SW 1271 (cell line): Measurements from ENCODE around the gene PDSS2.
"Not testable (repeated sequence)": the region's sequence is repeated elsewhere in the genome, so short reads cannot be mapped to it uniquely, and the experiment has no call there.

ENCODE experiments used
- DNase-seq, 2 experiments: peaks; one replicate each; lab custom pipeline; 2025; lab: John Stamatoyannopoulos, UW

The PDSS2 gene

DNA sequence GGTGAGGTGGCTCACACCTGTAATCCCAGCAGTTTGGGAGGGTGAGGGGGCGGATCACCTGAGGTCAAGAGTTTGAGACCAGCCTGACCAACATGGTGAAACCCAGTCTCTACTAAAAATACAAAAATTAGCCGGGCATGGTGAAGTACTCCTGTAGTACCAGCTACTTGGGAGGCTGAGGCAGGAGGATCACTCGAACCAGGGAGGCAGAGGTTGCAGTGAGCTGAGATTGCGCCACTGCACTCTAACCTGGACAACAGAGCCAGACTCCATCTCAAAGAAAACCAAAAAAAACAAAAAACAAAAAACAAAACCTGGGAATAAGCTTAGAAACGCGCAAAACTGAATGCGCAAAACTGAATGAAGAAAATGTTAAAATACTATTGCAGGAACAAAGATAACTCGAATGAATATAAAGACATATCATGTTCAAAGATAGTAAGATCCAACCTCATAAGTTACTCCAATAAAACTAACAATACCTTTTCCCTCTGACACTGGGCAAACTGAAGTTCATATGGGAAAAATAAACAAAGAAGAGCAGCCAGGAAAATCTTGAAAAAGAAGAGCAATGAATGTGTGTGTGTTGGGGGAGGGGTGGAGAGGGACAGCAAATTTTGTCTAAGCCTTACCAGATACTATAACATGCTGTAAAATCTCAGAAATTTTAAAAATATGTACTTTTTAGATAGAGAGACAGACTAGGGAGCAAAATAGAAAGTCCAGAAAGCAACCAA lies 243.0 kb downstream of the PDSS2 start:
- DNase-seq: no peak

DNA sequence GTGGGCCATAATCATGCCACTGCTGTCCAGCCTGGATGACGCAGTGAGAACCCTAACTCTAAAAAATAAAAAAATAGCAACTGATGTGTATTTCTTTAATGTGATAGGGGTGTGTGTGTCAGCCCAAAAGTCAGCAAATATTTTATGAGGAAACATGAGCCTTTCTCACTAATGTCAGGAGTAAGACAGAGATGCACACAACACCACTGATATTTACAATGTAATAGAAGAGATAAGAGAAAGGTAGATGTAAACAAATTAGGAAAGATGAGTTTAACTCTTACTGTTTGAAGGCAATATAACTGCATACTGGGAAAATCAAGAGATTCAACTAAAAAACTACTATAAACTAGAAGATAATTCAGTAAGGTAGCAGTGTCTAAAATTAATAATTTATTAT lies 244.0 kb downstream of the PDSS2 start:
- DNase-seq: no peak

DNA sequence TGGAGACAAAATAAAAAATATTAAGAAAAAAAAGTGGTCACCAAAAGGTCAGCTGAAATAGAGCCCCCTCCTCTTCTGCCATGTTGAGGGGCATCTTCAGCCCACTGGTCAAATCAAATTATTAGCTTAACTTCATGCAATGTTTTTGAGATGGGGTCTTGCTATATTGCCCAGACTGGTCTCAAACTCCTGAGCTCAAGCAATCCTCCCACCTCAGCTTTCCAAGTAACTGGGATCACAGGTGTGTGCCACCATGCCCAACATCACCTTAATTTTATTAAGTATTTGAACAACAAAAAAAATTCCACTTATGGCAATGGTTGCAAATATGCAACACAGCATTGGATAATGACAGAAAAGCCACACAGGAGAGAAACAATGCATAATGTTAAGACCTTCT lies 244.7 kb downstream of the PDSS2 start:
- DNase-seq: no peak

DNA sequence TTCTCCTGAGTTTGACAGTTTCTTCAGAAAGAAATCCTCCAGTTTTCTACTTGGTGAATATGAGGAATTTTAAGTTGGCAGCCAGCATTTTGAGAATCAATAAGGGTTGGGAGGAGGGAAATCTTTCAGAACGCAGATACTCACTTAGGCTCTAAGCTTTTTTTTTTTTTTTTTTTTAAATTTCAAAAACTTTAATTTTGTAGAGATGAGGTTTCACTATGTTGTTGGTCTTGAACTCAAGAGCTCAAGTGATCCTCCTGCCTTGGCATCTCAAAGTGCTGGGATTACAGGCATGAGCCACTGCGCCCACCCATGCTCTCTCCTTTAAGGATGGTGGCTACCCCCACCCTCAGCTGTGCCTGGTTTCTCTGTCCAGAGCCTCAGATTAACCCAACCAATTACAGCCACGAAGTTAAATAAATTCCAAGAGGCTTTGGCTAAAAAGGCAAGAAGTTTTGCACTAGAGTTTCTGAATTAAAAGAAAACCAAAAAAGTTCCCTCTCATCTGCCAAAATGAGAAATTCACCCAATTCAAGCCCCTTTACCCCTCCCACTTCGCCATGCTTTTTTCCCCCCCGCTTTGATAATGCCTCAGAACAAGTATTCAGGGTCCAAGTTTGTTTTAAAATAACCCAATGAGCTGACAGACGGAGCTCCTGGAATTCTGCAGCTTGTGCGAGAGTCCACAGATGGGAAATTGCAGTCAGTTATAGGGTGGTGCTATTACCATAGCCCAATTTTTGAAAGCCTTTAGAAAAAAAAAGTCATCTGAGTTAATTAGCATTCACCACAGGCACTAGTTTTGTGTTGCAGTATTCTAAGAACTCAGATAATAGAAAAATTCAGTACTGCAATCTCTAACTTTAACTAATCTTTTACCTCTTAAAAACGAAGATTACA lies 249.7 kb downstream of the PDSS2 start:
- no peak for DNase-seq

DNA sequence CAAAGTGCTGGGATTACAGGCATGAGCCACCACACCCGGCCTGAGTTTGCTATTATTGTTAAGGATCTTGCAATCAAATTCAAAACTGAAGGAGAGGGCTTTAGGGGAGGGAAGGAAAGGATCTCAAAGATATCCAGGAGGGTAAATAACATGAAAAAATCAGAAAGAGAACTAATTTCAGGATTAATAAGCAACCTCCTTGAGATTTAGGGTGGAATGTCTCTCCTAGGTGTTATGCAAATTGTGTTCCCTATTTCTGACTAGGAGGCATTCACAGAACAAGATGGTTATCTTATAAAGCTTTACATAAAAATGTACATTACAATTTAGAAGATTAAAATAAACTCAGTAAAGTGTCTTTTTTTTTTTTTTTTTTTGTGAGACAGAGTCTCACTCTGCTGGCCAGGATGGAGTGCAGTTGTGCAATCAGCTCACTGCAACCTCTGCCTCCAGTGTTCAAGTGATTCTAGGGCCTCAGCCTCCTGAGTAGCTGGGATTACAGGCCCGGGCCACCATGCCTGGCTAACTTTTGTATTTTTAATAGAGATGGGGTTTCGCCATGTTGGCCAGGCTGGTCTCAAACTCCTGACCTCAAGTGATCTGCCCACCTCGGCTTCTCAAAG lies 252.0 kb downstream of the PDSS2 start:
- DNase-seq: no peak

DNA sequence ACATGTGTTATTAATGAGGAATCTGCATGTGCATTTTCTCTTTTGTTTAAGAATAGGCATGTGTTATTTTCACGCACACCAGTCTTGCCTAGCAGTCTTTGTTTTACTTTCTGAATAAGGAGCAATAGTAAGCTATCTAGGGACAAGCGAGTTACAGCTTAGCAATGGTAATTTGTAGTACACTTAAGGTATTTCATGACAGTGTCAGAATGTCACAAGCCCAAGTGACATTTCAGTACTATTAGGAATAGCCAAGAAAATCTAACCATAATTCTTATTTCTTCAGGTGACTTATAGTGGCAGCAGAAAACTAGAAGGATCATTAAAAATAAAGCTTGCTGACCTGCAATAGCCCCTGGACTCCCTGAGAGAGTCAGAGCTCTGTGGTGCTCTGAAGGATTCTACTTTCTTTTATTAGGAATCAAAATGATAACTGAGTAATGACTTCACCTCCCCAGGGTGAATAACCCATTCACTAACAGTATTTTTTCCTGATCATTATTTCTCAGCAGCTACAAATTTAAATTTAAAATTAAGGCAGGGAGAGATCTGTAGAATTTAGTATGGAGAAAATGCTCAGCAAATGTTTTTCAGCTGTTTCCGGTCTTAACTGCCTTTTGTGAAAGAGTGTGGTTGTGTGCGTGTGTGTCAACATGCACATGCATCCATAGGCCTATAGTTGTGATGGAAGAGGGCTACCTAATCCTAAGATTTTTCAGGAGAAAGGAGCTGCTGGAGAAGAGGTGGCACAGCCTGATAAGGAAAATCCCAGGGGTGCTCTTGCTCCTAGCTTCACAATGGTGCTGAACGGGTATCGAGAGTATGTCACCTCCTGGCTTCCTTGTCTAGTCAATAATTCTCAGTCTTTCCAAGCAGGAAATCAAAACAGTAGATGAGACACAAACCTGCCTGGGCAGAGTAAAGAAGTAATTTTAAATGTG lies 254.0 kb downstream of the PDSS2 start:
- DNase-seq: no peak

DNA sequence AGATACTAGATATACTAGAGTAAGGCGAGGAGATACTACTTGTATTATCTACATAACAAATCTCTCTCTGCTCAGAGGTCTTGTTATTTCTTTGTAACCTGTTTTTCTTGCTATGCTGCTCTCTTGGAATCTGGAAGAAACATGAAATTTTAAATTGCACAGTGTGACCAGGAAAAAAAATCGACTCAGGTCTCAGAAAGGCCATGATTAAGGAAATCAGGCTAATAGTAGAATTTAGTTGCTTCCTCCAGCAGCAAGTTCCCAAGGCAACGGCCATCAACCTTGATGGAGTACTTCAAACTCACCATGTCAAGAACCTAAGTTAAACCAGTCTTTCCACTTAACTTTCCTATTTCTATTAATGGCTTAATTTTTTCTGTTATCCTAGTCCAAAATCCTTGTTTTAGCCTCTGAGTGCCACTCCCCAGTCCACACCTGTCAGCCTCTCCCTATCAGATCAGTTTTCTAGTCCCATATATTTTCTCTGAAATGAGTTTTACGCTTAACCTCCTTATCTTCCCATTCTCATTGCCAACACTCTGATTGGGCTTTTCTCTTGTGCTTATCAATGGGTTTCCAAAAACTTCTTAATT lies 256.4 kb downstream of the PDSS2 start:
- DNase-seq: no peak

DNA sequence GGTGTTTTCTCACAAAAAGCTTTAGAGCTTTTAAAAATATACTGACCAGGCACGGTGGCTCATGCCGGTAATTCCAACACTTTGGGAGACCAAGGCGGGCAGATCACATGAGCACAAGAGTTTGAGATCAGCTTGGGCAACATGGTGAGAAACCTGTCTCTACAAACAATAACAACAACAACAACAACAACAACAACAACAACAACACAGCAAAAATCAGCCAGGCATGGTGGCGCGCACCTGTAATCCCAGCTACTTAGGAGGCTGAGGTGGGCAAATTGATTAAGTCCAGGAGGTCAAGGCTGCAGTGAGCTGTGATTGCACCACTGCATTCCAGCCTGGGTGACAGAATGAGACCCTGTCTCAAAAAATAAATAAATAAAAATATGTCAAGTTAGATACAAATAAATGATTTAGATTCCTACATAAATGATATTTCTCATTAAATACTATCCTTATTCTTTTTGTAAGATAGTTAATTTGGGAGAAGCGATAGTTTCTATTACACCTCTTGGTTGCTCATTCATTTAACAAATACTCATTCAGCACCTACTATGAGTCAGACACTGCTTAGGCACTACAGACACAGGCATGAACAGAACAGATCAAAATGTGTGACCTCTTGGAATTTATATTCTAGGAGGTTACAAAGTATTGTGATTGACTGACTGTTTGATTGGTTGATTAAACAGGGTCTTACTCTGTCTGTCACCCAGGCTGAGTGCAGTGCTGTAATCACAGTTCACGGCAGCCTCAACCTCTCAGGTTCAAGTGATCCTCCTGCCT lies 260.5 kb downstream of the PDSS2 start:
- no peak for DNase-seq

DNA sequence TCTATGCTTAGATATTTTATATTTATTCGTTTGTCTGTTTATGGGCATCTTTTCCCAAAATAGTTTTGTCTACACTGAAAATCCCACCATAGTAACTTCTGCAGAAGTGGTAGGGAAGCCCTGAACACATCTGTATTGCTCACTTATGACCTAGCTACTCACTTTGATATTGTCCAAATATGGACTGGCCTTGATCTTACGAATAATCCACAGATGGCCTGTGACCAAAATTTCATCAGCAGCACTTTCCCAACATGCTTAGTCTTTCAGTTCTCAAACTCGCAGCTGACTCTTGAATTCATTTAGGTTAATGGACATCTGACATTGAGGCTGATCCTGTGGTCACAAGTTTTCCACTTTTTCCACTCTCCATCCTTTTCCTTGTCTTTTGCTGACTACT lies 263.2 kb downstream of the PDSS2 start:
- DNase-seq: no peak

DNA sequence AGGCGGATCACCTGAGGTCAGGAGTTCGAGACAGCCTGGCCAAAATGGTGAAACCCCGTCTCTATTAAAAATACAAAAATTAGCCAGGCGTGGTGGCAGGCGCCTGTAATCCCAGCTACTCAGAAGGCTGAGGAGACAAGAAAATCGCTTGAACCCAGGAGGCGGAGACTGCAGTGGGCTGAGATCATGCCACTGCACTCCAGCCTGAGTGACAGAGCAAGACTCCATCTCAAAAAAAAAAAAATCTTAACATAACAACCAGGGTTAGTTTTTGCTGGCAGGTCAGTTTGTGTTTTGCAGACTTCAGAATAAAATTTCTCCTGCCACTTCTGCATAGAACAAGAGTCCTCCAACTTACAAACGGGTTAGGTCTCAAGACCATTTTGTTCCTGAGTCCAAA lies 264.6 kb downstream of the PDSS2 start:
- DNase-seq: not testable (repeated sequence)

DNA sequence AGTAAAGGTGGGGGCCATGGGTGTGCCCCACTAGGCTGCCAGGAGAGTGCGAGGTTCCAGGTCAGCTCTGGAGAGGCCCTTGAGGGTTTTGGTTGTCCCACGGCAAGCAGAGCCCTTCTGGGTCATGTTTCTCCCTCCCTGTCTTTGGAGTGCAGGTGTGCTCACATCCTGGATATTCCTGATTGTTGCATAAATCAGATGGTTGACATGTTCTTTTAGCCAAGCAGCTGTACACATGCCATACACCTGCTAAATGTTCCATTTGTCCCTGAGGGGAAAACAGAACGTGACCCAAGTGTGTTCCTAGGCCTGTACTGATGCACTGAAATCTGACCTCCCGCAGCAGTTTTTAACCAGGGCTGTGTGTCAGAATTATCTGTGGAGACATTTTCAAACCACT lies 266.5 kb downstream of the PDSS2 start:
- DNase-seq: no peak

DNA sequence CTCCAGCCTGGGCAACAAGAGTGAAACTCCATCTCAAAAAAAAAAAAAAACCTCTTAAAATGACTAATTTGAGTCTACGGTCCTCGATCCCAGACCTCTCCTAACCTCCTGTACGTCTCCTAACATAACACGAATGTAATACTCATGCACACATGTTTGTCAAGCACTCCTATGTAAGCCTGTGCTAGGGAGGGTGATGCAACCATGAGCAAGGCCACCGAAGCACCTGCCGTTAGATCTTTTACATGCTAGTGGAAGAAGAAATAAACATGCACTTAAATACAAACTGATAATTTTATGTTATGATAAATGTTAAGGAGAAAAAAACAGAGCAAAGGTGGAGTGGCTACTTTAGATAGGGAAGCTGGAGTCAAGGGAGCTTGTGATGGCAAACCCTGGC lies 271.7 kb downstream of the PDSS2 start:
- DNase-seq: no peak

DNA sequence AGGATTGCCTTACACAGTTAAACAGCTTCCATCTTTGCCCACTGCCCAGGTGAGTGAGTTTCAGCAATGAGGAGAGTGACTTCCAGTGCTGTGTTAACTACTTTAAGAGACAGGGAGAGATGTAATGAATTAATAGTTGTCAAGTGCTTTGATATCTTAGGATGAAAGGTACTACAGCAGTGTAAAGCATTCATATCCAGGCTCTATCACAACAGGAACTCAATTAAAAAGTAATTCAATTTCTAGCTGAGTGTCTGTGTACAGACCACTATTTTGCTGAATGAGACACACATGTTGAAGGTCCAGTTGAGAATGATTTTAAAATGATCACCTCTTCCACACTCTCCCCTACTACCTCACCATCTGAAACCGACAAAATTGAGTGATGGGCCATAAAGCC lies 273.3 kb downstream of the PDSS2 start:
- no peak for DNase-seq

DNA sequence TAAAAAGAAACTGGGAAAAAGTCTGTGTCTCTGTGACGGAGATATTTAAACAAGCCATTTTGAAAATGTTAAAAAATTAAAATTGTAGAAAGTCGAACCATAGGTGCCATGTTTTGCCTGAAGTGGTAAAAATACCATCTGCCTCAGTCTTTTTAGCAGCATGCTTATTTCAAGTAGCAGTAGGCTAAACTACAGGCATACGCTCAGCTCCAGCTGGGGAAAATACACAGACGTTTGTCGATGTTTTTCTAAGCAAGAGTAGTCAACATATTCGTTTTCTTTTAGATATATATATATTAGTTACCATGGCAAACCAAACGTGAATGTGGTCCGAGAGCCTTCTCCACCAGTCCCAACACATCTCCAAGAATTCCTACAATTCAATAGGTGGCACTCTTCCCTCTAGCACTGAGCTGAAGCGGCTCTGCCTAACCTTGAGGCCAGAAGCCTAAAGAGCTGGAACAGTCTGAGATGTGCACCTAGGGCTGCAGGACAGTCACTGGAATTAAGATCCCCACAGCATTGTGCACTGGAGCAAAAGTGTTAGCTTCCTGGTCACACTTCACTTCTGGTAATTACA lies 273.9 kb downstream of the PDSS2 start:
- no peak for DNase-seq

DNA sequence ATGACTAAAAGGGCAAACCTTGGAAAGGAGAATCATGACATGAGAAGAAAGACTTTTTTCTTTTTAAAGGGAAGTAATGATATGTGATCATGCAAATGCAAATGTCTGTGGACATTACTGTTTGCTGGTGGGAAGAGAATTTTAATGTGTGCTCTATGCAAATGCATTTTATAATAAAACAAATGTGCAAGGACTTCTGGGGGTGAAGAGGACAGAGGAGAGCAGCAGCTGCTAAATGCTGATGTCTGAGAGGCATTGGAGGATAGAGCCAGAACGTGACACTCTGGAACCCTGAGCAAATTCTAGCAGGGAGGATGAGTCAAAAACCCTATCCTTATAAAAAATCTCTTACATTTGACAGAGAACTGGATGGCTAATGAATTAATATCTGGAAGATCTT lies 274.9 kb downstream of the PDSS2 start:
- DNase-seq: no peak

DNA sequence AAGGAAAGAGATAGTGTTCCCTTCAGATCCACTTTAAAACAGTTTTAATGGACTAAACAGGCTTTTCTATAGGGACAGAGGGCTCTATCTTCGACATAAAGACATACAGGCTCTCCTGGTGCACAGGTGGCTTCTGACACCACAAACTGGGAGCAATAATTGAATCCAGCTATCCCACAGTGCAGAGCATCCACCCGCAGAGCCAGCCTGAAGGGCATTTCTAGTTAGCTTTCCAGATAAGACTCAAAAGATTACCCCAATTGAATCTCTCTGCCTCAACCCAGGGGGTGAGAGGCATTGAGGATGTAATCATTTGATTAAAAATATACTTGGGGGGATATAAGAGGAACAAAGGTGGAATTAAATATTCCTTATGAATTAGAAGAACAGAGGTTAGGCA lies 279.3 kb downstream of the PDSS2 start:
- no peak for DNase-seq

DNA sequence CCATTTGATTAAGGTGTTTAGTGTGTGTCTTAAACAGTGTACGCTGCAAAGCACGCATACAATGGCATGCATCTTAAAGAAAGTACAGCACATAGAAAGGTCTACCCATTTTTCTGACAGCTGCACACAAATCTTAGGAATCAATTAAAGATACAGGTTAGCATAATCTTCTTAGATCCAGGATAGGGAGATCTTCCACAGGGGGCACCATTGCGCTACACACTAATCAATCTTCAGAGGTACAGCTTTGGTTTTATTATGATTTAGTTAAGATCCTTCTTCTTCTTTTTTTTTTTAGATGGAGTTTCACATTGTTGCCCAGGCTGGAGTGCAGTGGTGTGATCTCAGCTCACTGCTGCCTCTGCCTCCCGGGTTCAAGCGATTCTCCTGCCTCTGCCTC lies 280.4 kb downstream of the PDSS2 start:
- DNase-seq: no peak

DNA sequence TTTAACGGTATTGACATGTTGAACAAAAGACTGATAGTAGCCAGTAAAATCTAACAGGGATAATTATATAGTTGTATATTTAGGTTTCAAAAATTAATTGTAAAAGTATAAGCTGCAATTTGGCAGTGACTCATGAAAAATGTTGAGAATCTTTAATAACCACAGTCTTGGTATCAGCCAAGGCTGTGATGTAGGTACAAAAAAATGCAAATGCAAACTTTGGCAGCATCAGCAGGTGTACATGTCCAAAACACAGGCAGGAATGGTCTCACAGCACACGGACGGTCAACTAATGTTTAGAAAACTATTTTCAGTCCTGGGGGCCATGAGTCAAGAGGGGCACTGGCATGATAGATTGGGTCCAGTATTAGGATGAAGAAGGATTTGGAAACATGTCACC lies 285.6 kb downstream of the PDSS2 start:
- no peak for DNase-seq

DNA sequence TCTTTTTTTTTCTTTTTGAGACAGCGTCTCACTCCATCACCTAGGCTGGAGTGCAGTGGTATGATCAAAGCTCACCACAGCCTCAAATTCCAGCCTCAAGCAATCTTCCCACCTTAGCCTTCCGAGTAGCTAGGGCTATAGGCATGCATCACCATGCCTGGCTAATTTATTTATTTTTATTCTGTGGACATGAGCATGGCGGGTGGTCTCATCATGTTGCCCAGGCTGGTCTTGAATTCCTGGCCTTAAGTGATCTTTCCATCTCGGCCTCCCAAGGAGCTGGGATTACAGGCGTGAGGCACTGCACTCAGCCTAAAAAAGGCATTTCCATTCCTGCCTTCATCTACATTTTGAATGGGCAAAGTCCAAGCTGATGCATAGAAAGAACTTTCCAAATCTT lies 287.9 kb downstream of the PDSS2 start:
- no peak for DNase-seq

DNA sequence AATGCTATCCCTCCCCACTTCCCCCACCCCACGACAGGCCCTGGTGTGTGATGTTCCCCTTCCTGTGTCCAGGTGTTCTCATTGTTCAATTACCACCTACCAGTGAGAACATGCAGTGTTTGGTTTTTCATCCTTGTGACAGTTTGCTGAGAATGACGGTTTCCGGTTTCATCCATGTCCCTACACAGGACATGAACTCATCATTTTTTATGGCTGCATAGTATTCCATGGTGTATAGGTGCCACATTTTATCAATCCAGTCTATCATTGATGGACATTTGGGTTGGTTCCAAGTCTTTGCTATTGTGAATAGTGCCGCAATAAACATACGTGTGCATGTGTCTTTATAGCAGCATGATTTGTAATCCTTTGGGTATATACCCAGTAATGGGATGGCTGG lies 295.1 kb downstream of the PDSS2 start:
- DNase-seq: not testable (repeated sequence)
